Caki2 (cell line): ENCODE measurements around the gene ANKMY2. TPM values are rescaled to one million over a fixed set of nuclear protein-coding genes. Genes with fewer than 3 reads are reported as not detected.
"Not testable (repeated sequence)": the region's sequence is repeated elsewhere in the genome, so short reads cannot be mapped to it uniquely, and the experiment has no call there.

ENCODE experiments used
- DNase-seq: peaks from one replicate; pipeline ENCODE4 v3.0.0-alpha.2; 2015; ENCODE audit warnings: low read depth
- in situ Hi-C: cut with HindIII; loops from 2 replicates; pipeline ENCODE4 v1.10.0; 2016; ENCODE audit warnings: low sequenced_read_pairs, low pct_unique_long_range_greater_than_20kb, mixed read lengths
- total RNA-seq: library from RNA; depleted of rRNA; stranded (reverse); fragments of >200 nt; shearing (Covaris generic); gene quantifications from 2 replicates; pipeline ENCODE4 v1.2.3, GENCODE V29; 2014; ENCODE audit warnings: low replicate concordance

ANKMY2 gene
- total RNA-seq, 1 experiment from 2014 or later, result 35.9 TPM

DNA sequence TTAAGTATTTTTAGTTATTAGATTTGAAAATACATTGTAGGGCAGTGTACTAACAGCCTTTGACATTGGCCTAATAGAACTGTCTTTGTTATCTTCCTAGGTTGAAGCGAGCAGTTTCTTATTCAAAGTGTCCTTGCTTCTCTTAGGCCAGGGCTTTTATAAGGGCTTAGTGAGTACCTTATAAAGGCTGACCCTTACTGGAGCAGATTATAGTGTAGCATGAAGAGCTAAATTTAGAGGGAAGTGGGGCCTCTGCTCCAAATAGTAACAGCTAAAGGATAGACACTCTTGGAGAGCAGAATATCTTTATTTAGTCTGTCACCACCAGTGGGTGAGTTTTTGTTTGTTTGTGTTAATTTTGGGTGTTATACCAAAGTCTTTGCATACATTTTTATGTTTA, 16.4 kb upstream of the ANKMY2 start:
- in situ Hi-C loops, result no loop called here
- DNase-seq, result no peak

DNA sequence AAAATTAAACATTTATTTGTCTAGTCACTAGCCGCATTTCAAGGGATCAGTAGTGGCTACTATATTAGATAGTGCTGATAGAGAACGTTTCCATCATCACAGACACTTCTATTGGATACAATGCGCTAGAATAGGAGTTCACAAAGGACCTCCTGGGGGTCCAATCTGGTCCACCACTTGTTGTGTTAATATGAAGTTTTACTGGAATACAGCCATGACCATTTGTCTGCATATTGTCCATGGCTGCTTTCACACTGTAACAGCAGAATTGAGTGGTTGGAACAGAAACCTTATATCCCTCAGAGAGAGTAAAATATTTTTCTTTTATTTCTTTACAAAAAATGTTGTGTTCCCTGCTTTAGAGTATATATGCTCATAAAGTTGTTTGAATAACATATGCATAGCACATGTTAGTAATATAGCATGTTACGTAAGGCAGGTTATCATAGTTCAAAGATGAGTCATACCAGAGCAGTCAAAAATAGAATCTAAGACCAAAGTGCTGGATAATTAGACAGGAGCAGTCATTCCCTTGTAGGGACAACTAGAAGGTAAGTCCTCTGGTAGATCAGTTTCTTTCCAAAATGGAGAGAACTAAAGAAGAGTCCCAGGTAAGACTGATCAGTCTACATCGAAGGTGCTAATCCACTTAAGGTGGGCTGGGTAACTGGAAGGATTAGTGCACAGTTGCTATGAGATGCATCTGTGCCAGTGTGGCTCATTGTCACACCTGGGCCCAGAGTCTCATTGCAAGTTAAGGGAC, 15.3 kb upstream of the ANKMY2 start:
- no peak for DNase-seq
- in situ Hi-C loops, result no loop called here

DNA sequence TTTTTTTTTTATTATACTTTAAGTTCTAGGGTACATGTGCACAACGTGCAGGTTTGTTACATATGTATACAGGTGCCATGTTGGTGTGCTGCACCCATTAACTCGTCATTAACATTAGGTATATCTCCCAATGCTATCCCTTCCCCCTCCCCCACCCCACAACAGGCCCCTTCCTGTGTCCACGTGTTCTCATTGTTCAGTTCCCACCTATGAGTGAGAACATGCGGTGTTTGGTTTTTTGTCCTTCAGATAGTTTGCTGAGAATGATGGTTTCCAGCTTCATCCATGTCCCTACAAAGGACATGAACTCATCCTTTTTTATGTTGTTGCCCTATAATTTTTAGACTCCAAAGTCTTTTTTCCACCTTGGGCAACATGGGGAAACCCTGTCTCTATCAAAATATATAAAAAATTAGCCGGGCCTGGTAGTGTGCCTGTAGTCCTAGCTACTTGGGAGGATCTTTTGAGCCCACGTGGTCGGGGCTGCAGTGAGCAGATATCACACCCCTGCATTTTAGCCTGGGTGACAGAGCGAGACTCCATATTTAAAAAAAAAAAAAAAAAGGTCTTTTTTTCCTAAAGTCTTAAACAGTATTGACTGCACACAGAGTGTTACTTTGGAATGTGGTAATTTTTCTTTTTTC, 14.4 kb upstream of the ANKMY2 start:
- in situ Hi-C loops, DNase-seq: not testable (repeated sequence)

- DNase-seq, result no peak
- in situ Hi-C loops, result no loop called here
Measured at GRCh38 chr7:16657656-16658279, 12.2 kb upstream of the ANKMY2 start.

DNA sequence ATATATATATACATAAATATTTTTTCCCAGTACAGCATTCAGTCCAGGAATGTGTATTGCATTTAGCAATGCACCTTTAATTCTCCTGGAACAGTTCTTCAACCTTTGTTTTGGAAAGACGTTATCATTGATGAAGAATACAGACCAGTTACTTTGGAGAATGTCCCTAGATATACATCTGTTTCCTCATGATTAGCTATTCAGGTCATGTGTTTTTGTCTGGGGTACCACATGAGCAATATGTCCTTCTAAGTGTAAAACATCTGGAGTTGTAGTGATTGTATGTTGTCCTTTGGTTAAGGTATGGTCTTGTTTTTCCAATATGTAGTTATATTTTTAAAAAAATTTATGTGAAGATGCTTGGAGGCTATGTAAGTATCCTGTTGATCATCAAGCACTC, 10.6 kb upstream of the ANKMY2 start:
- in situ Hi-C loops, result no loop called here
- DNase-seq, result no peak

- no peak for DNase-seq
- in situ Hi-C loops, result no loop called here
Measured at GRCh38 chr7:16655394-16655793, 9.8 kb upstream of the ANKMY2 start.

GRCh38 chr7:16652888-16653287, 7.3 kb upstream of the ANKMY2 start:
- DNase-seq, result no peak
- in situ Hi-C loops, result no loop called here

GRCh38 chr7:16652240-16652583, 6.7 kb upstream of the ANKMY2 start:
- no peak for DNase-seq
- in situ Hi-C loops, result no loop called here

GRCh38 chr7:16651396-16652239, 6.1 kb upstream of the ANKMY2 start:
- DNase-seq, result no peak
- in situ Hi-C loops, result no loop called here

DNA sequence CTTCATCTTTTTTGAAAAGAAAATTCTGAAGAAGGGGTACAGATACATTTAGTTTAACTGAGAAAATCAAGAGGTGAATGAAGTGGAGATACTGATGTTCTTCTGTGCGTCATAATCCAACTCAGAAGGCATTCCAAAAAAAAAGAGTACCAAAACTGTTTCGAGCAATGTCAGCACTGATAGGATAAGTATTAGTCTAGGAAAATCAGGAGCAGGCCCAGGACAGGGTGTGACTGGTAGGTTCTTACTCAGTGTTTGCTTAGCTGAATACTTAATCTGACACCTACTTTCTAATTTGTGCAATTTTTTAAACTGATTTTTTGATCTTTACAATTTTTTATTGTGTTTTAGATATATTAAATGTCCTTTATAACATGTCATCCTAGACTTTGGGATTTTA, 4.7 kb upstream of the ANKMY2 start:
- no peak for DNase-seq
- in situ Hi-C loops, result no loop called here

DNA sequence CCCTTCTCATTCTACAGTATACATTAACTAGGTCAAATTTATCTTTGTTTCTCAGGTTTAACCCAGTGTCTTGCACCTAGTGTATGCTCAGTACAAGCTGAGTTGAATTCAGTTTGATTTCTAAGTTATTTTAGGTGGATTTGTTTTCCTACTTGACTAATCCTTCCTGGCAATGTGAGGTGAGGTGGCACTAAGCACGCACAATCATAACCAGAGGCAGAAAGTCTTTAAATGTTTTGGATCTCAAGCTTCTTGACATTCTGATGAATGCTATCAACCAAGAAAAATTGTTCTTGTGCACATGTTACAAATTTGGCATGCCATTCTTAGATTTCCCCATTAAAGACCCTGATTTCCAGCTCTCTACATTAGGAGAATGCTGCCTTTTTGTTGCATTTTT, 3.6 kb upstream of the ANKMY2 start:
- in situ Hi-C loops, result no loop called here
- DNase-seq, result no peak

DNA sequence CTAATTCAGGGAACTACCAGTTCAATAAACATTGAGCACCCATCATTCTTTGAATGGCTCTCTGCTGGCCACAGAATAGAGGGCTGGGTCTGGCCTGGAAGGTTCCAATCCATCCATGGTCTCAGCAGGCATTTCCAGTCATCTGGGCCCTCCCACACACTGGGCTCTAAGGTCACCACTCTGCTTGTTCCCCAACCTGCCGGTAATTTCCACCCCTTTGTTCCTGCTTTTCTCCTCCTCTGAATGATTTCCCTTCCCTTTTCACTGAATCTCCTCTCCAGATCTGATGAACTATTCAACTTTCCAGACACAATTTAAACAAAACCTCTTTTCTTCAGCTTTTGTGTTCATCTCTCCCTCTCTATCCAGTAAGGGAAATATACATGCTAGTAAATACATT, 3.0 kb upstream of the ANKMY2 start:
- in situ Hi-C loops, result no loop called here
- DNase-seq, result no peak

- DNase-seq, result no peak
- in situ Hi-C loops, result no loop called here
Measured at GRCh38 chr7:16647435-16647960, 1.9 kb upstream of the ANKMY2 start.

GRCh38 chr7:16646472-16647072, 1.0 kb upstream of the ANKMY2 start:
- DNase-seq, result peak; percentile 43
- in situ Hi-C loops, result no loop called here

DNA sequence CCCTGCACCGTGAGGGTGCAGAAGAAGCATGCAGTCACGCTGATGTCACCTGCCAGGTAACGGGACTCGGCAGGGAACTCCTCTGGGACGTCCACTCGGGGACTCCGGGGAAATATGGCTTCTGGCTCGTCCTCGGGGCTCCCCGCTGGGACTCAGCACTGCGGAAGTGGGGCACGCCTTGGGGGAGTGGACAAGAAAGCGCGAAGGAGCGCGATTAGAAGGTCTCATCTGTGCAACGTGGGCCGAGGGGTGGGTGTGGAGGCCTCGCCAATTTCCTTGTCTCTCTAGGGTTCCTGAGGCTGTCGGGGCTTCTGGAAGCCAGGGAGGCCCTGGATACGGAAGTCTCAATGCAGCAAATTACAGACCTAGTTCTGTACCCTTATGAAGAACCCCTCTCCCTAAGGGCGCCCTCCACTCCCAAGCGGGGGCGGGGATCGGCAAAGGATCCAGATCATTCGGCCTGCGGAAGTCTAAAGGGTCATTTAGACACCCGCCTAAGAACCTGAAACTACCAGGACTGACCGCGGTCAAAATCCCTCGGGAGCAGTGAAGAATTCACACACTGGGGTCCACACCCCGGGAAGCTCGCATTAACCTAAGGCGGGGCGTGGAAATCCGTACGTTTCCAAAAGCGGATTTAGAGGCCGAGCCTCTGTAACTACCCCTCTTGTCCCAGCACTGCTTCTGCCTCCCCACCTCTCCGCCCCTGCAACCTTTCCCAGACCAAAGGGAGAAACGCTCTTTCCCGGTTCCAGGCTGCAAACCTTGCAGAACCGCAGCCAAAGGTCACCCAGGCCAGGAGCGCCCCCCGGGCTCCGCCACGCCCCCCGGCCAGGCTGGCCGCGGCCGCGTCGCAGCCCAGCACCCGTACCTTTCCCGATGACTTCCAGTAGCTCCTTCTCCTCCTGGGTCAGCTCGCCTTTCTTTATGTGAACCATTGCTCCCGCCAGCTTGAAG, 640 bp downstream of the ANKMY2 start:
- in situ Hi-C loops, result no loop called here

DNA sequence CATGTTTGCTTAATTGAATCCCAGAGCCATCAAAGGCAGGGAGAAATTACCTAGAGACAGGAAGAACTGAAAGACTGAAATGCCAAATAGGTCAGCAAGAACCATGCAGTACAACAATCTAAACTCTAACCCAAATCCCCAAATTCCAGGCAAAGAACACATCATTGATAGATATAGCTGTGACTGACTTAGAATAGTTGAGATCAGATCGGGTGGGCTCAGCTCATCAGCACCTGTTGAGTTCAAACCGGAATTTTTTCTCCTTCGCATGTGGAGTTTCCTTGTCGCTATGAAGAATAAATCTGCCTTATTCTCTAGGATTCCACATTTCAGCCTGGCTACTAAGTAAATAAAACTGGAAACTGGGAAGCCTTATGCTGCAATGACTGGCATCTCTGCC, 1.4 kb downstream of the ANKMY2 start:
- in situ Hi-C loops, result no loop called here
- no peak for DNase-seq

More for the DNA sequence above, 640 bp downstream of the ANKMY2 start:
- peak; percentile 65 for DNase-seq
